ENCODE measurements around the gene YWHAG.
"Not testable (repeated sequence)": the region's sequence is repeated elsewhere in the genome, so short reads cannot be mapped to it uniquely, and the experiment has no call there.

Gene YWHAG

GRCh38 chr7:76397409-76398183, 38.8 kb upstream of the YWHAG start:
- H3K4me3 ChIP-seq (replicated peaks; ENCODE audit: low read depth, low read length), result peak overlapping the region; percentile 47
- TF ChIP-seq, protein P1, sequence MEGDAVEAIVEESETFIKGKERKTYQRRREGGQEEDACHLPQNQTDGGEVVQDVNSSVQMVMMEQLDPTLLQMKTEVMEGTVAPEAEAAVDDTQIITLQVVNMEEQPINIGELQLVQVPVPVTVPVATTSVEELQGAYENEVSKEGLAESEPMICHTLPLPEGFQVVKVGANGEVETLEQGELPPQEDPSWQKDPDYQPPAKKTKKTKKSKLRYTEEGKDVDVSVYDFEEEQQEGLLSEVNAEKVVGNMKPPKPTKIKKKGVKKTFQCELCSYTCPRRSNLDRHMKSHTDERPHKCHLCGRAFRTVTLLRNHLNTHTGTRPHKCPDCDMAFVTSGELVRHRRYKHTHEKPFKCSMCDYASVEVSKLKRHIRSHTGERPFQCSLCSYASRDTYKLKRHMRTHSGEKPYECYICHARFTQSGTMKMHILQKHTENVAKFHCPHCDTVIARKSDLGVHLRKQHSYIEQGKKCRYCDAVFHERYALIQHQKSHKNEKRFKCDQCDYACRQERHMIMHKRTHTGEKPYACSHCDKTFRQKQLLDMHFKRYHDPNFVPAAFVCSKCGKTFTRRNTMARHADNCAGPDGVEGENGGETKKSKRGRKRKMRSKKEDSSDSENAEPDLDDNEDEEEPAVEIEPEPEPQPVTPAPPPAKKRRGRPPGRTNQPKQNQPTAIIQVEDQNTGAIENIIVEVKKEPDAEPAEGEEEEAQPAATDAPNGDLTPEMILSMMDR (IDR thresholded peaks at IDR 0.05; ENCODE audit: low read depth, low read length, missing control alignments), result no peak

GRCh38 chr7:76396864-76397263, 38.1 kb upstream of the YWHAG start:
- no peak for DNase-seq (ENCODE audit: extremely low read depth, low read depth)
- no peak overlapping the region for H3K4me3 ChIP-seq (replicated peaks; ENCODE audit: low read depth, low read length)

More at GRCh38 chr7:76397409-76398183, 38.8 kb upstream of the YWHAG start:
- no peak for DNase-seq (ENCODE audit: extremely low read depth, low read depth)

GRCh38 chr7:76395965-76396726, 37.4 kb upstream of the YWHAG start:
- no peak for DNase-seq (ENCODE audit: extremely low read depth, low read depth)
- no peak overlapping the region for H3K4me3 ChIP-seq (replicated peaks; ENCODE audit: low read depth, low read length)
- TF ChIP-seq, protein P1 (IDR thresholded peaks at IDR 0.05; ENCODE audit: low read depth, low read length, missing control alignments), result no peak

More at GRCh38 chr7:76396864-76397263, 38.1 kb upstream of the YWHAG start:
- TF ChIP-seq, protein P1 (IDR thresholded peaks at IDR 0.05; ENCODE audit: low read depth, low read length, missing control alignments), result no peak

DNA sequence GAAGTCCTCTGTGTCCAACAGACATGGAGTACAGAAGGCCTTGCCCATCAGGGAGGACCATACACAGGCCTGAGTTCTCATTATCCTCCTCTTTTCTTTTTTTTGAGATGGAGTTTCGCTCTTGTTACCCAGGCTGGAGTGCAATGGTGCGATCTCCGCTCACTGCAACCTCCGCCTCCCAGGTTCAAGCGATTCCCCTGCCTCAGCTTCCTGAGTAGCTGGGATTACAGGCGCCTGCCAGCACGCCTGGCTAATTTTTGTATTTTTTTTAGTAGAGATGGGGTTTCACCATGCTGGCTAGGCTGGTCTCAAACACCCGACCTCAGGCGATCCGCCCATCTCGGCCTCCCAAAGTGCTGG, 36.8 kb upstream of the YWHAG start:
- not testable (repeated sequence) for H3K4me3 ChIP-seq (replicated peaks; ENCODE audit: low read depth, low read length); DNase-seq (ENCODE audit: extremely low read depth, low read depth)

DNA sequence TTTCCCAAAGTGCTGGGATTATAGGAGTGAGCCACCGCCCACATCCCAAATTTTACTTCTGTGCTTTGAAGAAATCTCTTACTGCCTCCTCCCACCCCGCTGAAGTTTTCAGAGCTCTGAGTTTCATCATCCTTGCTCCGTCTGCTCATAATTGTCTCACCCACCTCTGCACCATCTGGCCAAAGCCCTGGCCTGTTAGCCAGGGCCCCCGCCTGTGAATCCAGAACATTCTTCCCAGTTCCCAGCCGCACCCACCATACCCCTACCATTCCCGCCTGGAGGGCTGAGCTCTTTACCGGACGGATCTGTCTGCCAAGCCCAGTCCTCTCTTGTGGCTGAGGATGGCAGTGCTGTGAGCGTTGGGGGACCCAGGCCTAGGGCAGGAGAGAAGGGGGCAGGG, 36.2 kb upstream of the YWHAG start:
- H3K4me3 ChIP-seq (replicated peaks; ENCODE audit: low read depth, low read length), result no peak overlapping the region
- TF ChIP-seq, protein P1 (IDR thresholded peaks at IDR 0.05; ENCODE audit: low read depth, low read length, missing control alignments), result no peak
- no peak for DNase-seq (ENCODE audit: extremely low read depth, low read depth)

DNA sequence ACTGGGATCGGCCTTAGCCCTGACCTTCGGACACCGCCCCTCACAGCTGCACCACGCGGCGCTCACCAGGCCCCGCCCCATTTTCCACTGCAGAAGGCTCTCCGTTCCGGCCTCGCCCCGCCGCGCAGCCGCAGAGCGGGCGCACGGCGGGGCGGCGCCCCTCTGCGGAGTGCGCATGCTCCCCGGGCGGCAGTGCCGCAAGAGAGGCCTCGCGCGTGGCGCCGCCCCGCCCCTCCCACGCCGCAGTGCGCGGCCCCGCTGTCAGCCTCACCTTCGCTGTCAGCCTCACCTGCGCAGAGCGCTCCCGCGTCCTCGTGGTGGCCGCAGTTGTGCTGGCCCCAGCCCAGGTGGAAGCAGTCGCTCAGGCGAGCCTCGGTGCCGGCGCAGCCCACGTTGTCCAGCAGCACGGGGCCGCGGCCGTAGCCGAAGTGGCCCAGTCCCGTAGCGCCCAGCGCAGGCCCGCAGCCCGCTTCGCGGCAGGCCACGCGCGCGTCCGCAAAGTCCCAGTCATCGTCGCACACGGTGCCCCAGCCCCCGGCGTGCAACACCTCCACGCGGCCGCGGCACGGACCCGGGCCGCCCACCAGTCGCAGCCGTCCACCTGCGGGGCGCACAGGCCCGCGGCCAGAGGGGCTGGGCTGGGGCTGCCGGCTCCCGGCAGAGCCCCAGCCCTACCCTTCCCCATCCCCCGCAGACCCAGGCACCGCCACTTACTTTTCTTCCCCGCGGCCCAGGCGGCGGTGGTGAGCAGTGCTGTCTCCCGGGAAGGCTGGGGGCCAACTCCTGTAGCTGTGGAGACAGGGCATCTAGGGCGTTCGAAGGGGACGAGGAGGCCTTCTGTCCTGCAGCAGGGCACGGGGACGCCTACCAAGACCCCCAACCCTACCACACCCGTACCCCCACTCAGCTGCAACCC, 34.6 kb upstream of the YWHAG start:
- peak; percentile 72 for DNase-seq (ENCODE audit: extremely low read depth, low read depth)
- TF ChIP-seq, protein P1 (IDR thresholded peaks at IDR 0.05; ENCODE audit: low read depth, low read length, missing control alignments), result no peak
- H3K4me3 ChIP-seq (replicated peaks; ENCODE audit: low read depth, low read length), result peak overlapping the region; percentile 51

Measured in HFF-Myc (cell line).